Stimulated activated CD8-positive, alpha-beta memory T cell treated with anti-CD3 and anti-CD28 coated beads, Interleukin-12 subunit alpha, Interleukin-12 subunit beta, amount 100 ng/mL, for 24 hours (primary cell): Measurements from ENCODE around the gene VIPR2.
"Not testable (repeated sequence)": the region's sequence is repeated elsewhere in the genome, so short reads cannot be mapped to it uniquely, and the experiment has no call there.

ENCODE experiments used
- DNase-seq: peaks from one replicate; pipeline ENCODE4 v3.0.0-alpha.2; 2020; ENCODE audit errors: extremely low read depth

Gene VIPR2

DNA sequence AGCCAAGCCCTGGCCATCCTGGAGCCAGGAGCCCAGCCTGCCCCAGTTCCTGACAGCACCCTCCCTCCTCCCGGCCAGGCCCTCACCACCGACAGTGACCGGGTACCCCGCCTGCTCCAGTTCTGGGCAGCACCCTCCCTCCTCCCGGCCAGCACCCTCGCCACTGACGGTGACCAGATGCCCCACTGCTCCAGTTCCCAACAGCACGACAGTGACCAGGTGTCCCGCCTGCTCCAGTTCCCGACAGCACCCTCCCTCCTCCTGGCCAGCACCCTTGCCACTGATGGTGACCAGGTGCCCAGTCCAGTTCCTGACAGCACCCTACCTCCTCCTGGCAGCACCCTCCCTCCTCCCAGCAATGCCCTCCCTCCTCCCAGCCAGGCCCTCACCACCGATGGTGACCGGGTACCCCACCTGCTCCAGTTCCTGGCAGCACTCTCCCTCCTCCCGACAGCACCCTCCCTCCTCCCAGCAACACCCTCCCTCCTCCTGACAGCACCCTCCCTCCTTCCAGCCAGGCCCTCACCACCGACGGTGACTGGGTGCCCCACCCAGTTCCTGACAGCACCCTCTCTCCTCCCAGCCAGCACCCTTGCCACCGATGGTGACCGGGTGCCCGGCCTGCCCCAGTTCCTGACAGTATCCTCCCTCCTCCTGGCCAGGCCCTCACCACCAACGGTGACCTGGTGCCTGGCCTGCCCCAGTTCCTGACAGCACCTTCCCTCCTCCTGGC, 40.3 kb downstream of the VIPR2 start:
- no peak for DNase-seq

- no peak for DNase-seq
Observed at GRCh38 chr7:159103382-159104187, 41.1 kb downstream of the VIPR2 start.

GRCh38 chr7:159102681-159103381, 41.8 kb downstream of the VIPR2 start:
- DNase-seq, result no peak

DNA sequence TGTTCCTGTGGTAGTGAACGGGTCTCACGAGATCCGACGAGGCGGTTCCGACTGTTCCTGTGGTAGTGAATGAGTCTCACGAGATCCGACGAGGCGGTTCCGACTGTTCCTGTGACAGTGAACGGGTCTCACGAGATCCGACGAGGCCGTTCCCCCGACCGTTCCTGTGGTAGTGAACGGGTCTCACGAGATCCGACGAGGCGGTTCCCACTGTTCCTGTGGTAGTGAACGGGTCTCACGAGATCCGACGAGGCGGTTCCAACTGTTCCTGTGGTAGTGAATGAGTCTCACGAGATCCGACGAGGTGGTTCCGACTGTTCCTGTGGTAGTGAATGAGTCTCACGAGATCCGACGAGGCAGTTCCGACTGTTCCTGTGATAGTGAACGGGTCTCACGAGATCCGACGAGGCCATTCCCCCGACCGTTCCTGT, 43.0 kb downstream of the VIPR2 start:
- not testable (repeated sequence) for DNase-seq

DNA sequence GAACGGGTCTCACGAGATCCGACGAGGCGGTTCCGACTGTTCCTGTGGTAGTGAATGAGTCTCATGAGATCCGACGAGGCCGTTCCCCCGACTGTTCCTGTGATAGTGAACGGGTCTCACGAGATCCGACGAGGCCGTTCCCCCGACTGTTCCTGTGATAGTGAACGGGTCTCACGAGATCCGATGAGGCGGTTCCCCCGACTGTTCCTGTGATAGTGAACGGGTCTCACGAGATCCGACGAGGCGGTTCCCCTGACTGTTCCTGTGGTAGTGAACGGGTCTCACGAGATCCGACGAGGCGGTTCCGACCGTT, 43.6 kb downstream of the VIPR2 start:
- DNase-seq, result not testable (repeated sequence)

DNA sequence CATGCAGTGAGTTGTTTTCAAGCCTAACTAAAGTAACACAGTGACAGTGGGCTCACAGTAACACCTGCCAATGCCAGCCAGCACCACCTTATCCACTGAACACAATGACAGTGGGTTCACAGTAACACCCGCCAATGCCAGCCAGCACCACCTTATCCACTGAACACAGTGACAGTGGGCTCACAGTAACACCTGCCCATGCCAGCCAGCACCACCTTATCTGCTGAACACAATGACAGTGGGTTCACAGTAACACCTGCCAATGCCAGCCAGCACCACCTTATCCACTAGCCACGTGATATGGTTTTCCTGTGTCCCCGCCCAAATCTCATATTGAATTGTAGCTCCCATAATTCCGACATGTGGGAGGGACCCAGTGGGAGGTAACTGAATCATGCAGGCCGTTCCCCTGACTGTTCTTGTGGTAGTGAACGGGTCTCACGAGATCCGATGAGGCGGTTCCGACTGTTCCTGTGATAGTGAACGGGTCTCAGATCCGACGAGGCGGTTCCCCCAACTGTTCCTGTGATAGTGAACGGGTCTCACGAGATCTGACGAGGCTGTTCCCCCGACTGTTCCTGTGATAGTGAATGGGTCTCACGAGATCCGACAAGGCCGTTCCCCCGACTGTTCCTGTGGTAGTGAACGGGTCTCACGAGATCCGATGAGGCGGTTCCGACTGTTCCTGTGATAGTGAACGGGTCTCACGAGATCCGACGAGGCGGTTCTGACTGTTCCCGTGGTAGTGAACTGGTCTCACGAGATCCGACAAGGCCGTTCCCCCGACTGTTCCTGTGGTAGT, 44.2 kb downstream of the VIPR2 start:
- not testable (repeated sequence) for DNase-seq

GRCh38 chr7:159099711-159100231, 44.9 kb downstream of the VIPR2 start:
- no peak for DNase-seq

- DNase-seq, result no peak
Observed at GRCh38 chr7:159098811-159099655, 45.6 kb downstream of the VIPR2 start.

- DNase-seq, result no peak
Observed at GRCh38 chr7:159098424-159098786, 46.3 kb downstream of the VIPR2 start.

DNA sequence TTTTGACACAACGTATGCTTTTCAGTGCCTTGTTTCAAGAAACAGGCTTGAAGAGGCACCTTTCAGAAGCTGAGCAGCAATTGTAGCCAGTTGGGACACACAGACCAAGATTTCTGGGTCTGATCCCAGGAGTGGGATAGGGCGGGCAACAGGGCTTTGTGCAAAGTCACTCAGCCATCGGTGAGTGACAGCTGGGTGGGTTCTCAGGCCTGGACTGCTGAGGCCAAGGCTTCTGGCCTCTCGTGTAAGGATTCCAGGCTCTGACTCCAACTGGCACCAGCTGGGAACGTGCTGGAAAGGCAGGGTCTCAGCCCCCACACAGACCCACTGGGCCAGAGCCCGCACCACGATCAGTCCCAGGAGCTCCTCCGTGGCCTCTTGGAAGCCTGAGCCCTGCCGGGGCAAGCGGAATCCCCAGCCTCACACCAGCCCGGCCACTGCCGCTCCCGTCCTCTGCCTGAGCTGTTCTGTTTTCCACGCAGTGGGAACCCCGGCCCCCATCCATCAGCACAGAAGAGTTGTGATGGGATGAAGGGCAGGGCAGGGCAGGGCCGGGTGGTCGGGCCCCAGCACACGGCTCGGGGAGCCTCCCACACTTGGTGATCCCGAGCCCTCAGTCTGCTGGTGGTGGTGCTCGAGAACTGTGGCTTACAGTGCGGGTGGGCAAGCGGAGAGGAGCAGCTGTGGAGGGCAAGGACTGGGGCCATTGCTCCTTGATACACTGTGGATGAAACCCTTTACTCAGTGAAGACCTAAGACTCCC, 46.8 kb downstream of the VIPR2 start:
- no peak for DNase-seq

DNA sequence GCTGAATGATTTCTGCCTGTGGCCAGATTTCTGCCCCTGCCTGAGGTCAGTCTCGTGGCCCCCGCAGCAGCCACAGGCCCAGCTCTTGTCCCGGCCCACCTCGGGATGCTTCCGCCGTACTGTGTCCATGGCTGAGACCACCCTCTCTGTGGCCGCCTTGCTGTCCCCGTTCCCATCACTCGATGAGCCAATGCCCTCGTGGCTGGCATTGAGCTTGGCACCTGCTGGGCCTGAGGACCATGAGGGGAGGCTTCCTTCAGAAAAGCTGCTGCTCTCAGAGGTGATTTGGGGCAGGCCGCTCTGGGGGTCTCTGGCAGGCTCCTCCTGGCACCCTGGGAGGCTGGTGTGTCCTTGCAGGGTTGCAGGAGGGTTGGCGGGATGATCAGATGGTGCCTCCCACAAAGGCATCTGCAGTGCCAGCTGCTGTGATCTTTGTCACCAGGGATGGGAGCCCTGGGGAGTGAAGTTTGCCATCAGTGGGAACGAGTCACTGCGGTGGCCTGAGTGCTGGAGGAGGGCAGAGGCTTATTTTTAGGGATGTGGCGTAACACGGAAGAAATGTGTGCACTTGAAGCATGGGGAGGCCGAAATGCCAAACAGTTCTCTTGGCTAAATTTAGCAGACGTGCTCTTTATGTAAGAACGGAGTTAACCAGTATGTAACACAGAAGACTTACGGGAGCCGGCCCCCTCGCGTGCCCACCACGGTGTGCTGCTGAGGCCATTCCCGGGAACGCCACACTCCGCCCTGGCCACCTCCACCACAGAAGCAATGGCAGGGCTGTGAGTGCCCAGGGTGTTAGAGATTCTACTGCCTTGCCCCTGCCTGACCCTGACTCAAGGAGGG, 47.7 kb downstream of the VIPR2 start:
- DNase-seq, result no peak

DNA sequence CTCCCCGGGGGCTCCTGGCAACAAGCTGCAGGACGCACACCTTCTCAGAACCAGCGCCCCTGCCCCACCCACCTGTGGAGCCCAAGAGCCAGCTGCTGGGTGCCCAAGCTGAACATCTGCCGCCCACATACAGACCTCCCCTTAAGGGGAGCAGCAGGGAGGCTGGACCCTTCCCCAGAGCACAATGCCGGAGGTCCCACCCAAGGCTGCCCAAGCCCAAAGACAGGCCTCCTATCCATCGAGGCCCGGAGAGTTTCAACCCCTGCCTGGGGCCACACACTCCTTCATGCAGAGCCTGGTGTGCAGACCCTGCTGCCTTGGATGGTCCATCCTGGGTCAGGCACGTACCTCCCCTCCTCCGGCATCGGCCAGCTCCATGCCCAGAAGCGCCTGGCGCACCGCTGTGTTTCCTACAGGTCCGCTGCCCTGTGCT, 48.7 kb downstream of the VIPR2 start:
- no peak for DNase-seq

GRCh38 chr7:159094919-159095915, 49.5 kb downstream of the VIPR2 start:
- DNase-seq, result no peak

DNA sequence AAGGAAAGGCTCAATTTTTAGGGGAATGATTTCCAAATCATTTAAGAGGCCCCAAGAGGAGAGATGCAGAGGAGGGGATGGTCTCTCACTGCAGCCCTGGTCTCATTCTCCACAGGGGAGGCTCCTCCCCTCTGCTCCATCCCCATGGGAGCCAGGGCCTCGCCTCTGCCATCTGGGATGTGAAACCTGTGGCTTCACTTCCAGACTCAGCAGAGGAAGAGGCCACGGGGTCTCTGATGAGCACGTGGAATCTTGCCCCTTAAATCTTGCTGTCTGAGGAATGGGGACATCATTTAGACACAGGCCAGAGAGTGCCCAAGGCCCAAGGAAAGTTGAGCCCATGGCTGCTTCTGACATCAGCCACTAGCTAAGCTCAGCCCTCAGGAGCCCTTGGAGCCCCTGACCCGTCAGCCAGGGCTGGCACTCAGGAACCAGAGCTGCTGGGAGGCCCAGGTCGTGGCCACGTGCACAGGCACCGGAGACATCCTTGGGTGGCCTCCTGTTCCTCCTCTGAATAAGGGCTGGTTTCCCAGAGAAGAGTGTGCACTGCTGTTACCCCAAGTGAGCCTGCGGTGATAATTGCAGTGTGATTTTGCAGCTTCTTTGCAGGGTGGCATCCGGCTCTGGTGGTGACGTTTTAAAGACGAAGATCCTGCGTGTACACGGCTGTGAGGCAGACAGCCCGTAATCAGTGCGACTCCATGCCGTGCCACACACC, 50.5 kb downstream of the VIPR2 start:
- DNase-seq, result no peak

GRCh38 chr7:159093351-159093971, 51.2 kb downstream of the VIPR2 start:
- DNase-seq, result no peak

DNA sequence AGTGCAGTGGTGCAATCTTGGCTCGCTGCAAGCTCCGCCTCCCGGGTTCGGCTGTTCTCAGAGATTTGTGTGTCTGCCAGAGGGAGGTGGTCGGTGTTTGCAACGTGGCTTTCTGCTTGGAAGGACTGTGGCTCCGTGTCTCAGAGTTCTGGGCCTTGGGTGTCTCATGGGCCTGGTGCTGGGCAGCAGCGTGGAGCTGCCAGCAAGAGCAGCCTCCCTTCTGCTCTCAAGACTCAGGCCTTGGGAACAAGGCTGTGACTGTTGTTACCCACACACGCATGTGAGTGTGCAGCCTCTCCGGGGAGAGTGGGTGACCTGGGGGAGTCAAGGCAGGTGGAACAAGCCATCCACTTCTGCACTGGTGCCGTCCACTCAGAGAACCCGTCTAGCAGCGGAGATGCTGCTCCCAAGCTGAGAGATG, 52.0 kb downstream of the VIPR2 start:
- no peak for DNase-seq
